GM18870 (cell line): ENCODE results near the gene MTA1.

ENCODE experiments used
- ATAC-seq: cut with Tn5 transposase; IDR thresholded peaks from one replicate; pipeline ENCODE4 v1.9.1; 2021; ENCODE audit warnings: moderate library complexity; ENCODE audit not compliant: unreplicated experiment

Gene MTA1

GRCh38 chr14:105401699-105402098 is 17.9 kb upstream of the MTA1 start:
- no peak for ATAC-seq

DNA sequence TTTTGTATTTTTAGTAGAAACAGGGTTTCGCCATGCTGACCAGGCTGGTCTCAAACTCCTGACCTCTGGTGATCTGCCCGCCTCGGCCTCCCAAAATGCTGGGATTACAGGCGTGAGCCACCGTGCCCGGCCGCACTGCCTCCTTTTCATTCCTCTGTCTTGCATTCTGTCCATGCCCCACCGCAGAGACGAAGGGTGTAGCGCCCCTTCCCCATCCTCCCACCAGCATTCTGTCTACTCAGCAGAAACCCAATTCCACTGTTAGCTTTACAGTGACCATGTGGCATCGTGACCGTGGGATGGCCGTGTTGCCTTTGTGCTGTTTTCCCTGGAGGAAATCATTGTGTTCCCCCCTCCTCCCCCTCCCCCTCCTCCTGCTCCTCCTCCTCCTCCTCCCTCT is 11.0 kb upstream of the MTA1 start:
- ATAC-seq: no peak

DNA sequence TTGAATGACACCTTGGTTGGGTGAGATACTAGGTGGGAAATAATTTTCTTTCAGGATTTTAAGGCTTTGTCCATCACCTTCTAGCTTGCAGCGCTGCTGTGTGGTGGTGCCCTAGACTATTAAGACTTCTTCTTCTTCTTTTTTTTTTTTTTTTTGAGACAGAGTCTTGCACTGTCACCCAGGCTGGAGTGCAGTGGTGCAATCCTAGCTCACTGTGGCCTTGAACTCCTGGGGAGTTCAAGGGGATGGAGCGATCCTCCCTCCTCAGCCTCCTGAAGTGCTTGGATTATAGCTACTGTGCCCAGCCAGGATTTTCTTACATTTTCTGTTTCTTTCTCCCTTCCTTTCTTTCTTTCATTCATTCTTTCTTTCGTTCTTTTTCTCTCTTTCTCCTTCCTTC is 10.3 kb upstream of the MTA1 start:
- no peak for ATAC-seq

DNA sequence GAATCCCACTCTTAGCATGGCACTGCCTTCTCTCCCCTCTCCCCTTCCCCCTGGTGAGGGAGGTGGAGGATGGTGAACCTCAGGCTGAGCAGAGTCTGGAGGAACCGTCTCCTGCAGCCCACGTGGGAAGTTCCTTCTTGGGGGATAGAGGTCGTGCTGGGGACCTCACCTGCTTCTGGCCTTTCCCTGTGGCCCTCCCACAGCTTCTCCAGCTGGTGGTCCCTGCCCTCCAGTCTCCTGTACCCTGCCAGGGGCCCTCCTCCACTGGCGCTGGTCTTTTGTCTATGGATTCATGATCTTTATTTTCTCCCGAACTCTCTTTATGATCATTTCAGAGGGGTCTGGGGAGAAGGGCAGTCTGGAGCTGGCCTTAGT is 9.0 kb upstream of the MTA1 start:
- ATAC-seq: no peak

- no peak for ATAC-seq
These were observed 8.3 kb upstream of the MTA1 start for GRCh38 chr14:105411017-105411941.

DNA sequence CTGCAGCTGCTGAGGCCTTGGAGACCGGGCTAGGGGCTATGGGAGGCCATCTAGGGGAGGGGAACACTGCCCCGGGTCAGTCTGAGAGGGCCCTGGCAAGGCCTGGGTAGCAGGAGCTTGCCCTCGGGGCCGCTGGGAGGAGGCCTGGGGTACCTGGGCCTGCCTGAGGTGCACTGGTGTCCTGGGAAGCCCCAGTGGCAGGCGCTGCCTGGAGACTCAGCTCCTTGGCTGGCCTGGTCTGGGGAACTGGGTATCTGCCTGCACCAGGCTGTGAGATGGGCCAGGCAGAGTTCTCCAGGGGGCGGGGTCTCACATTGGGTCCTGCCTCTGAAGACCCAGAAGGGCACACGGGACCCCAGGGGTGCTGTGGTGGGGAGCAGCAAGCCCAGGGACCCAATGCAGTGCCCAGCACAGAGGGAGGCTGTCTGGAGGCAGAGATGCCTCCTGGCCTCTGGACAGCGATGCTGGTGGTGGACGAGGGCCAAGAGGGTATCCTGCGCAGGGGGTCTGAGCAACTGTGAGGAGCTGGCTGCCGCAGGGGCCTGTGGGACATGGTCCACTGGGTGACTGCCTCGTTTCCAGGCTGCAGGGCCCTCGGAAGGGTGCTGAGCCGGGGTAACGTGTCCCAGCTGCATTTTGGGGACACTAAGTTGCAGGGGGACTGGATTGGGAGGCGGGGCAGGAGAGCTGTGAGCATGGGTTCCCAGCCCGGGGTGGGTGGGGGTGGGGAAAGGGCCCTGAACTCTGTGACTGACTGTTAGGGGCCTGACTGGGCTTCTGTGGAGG is 7.4 kb upstream of the MTA1 start:
- no peak for ATAC-seq

DNA sequence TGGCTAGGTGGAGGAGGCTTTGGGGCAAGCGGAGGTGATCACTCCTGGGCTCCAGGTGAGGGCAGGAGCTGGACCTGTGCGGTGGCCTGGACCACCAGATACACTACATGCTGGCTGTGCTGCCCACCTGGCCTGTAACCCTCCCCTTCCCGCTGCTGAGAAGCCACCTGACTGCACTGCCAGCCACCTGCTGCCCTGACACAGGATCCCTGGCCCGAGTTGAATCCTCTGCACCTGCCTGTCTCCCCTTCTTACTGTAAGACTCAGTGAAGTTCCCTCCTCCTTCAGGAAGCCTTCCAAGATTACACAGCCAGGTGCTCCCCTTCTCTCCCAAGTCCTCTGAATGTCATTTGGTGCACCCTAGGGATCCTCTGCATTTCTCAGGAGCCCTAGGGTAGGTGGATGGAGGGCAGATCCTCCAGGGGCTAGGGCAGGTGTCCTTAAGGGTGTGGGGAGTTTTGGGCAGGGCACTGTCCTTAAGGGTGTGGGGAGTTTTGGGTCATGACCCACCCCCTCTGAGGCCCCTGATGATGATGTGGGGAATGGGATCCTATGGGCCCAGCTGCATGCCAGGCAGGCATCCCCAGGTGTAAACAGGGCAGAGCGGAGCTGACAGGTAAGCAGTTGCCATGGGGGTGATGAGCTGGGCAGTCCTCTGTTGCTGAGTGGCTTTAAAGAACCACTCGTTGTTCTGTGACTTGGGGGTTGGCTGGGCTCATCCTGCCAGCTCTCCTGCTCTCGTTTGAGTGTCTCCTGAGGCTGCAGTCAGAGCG is 6.7 kb upstream of the MTA1 start:
- no peak for ATAC-seq

- no peak for ATAC-seq
These were observed 6.1 kb upstream of the MTA1 start for GRCh38 chr14:105413544-105413886.

GRCh38 chr14:105414456-105415371 is 4.9 kb upstream of the MTA1 start:
- ATAC-seq: no peak

GRCh38 chr14:105415481-105416428 is 3.9 kb upstream of the MTA1 start:
- no peak for ATAC-seq

GRCh38 chr14:105416671-105417070 is 3.0 kb upstream of the MTA1 start:
- ATAC-seq: no peak

DNA sequence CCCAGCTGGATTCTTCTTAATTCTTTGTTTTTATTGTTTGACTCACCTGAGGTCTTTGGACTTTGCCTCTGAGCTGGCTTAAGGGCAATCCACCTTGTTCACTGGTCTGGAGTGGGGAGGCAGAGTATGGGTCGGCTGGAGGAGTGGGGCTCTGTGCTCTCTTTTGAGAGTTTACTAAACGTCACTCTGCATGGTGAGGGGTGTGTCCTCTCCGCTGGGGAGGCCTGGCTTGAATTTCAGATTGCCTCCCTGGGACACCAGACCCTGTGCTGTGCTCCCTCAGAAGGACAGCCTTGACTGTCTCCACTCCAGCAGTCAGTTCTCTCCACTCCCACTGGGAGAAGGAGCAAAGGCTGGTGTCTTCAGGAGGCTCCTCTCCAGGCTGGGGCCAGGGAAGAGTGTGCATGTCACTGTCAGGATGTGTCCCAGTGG is 1.9 kb upstream of the MTA1 start:
- ATAC-seq: no peak

- ATAC-seq: no peak
These were observed 1.1 kb upstream of the MTA1 start for GRCh38 chr14:105418269-105419194.

DNA sequence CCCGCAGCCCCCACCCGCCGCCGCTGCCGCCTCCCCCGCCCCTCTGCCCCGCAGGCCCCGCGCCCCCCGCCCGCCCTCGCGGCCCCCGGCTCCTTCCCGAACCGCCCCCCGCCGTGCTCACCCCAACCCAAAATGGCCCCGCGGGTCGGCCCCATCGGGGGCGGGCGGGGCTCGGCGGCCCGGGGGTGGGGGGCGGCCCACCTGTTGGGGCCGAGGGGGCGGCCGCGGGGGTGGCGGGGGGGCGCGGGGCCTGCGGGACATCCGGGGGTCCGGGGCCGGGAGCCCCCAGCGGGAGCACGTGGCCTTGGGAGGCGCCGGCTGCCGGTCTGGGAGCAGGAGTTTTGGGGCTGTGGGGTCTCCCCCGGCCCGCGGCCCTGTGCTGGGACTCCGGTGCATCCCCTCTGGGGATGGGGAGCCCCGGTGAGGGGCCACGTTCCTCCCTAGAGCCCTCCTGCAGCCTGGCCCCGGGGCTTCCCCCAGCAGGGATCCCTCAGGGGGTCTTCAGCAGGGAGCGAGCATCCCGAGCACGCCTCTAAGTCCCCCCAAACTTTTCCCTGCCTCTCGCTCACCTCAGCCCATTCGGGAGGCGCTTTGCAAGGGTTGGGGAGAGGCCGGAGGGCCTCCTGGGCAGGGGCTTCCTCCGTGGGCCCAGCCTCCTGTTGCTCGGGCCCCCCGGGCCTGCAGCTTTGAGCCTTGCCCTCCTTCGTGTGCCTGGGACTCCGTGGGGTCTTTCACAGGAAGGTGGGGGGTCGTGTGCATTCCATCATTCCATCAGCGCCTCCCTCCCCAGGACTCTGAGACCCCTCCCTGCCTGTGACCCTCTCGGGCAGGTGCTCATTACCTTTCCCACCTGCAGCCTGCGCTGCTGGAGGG is 710 bp downstream of the MTA1 start:
- ATAC-seq: no peak

DNA sequence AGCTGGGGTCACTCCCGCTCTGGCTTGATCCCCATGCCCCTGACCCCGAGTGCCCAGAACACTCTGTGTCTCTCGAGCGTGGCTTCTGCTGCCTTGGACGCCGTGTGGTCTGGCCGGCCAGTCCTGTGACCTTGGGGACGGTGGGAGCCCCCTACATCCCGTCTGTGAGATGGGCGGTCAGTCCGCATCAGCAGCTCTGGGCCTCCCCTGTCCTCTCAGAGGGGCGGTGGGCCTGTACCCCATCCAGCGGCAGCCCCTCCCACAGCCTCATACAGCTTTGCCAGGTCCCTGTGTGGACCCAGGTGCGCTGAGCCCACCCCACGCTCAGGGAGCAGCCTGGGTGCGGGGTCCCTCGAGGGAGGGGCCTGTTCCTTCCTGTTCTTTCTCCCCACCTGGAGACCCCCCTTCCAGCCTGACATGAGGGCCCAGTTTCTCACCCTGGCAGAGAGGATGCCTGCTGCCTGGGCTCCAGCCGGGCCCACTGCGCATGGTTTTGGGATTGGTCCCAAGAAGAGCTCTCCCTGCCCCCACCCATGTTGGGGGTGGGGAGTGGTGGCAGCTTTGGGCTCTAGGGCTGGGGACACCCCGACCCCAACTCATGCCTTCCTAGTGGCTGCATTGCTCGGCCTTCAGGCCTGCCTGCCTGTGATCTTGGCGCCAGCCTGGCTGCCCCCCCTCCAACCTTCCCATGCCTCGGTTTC is 1.5 kb downstream of the MTA1 start:
- no peak for ATAC-seq

- ATAC-seq: no peak
These were observed 2.3 kb downstream of the MTA1 start for GRCh38 chr14:105421723-105422615.
